Gastrocnemius medialis (tissue), 4 donors: ENCODE results near the gene C2orf49.

ENCODE experiments used
- POLR2A ChIP-seq, 2 donors: fragments of 450-650 bp; IDR thresholded peaks; one replicate each; pipeline ENCODE4 v1.6.1; 2017; ENCODE audit warnings: antibody characterized with exemption in 2 of 2, mild to moderate bottlenecking in 2 of 2, moderate library complexity in 2 of 2
- TF ChIP-seq, protein P1 (sequence below), 5 experiments: fragments of 450-650 bp in 3 of 5; fragments of 200-600 bp in 2 of 5; sonication (generic) in 2 of 5; IDR thresholded peaks in 4 of 5; conservative IDR thresholded peaks in 1 of 5; 1 replicate in 4 of 5; 2 replicates in 1 of 5; pipeline ENCODE4 v1.5.1; 2016 to 2019; ENCODE audit warnings: antibody characterized with exemption in 5 of 5, mild to moderate bottlenecking in 3 of 5, moderate library complexity in 3 of 5

DNA sequence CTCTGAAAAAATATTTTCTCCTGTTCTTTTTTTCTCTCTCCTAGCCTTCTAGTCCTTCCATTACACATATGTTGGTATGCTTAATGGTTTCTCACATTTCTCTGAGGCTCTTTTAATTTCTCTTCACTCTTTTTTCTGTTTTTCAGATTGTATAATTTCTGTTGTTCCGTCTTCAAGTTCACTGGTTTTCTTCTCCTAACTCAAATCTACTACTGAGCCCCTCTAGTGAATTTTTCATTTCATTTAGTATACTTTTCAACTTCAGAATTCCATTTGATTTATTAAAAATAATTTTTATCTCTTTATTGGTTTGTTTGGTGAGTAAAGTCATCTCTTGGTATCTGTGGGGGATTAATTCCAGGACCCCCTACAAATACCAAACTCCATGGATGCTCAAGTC is 19.8 kb downstream of the C2orf49 start:
- TF ChIP-seq POLR2A (IDR thresholded peaks at IDR 0.05) = no peak
- TF ChIP-seq, protein P1, sequence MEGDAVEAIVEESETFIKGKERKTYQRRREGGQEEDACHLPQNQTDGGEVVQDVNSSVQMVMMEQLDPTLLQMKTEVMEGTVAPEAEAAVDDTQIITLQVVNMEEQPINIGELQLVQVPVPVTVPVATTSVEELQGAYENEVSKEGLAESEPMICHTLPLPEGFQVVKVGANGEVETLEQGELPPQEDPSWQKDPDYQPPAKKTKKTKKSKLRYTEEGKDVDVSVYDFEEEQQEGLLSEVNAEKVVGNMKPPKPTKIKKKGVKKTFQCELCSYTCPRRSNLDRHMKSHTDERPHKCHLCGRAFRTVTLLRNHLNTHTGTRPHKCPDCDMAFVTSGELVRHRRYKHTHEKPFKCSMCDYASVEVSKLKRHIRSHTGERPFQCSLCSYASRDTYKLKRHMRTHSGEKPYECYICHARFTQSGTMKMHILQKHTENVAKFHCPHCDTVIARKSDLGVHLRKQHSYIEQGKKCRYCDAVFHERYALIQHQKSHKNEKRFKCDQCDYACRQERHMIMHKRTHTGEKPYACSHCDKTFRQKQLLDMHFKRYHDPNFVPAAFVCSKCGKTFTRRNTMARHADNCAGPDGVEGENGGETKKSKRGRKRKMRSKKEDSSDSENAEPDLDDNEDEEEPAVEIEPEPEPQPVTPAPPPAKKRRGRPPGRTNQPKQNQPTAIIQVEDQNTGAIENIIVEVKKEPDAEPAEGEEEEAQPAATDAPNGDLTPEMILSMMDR (IDR thresholded peaks at IDR 0.05 in 4 of 5, conservative IDR thresholded peaks at IDR 0.05 in 1 of 5) = no peak
